Head of caudate nucleus (tissue), 42 donors: ENCODE results near the gene DLD.

Experiments used
- DNase-seq, 42 donors: peaks; one replicate each; pipeline versions ENCODE4 v3.0.0 to v3.0.0-alpha.2; 2020 to 2021; ENCODE audit warnings: mixed read lengths in 7 of 42
- intact Hi-C: fragments of 100-400 bp; cut with DNase I; formaldehyde crosslinking; loops from one replicate; pipeline ENCODE4 v1.15.0; 2022

DLD gene

DNA sequence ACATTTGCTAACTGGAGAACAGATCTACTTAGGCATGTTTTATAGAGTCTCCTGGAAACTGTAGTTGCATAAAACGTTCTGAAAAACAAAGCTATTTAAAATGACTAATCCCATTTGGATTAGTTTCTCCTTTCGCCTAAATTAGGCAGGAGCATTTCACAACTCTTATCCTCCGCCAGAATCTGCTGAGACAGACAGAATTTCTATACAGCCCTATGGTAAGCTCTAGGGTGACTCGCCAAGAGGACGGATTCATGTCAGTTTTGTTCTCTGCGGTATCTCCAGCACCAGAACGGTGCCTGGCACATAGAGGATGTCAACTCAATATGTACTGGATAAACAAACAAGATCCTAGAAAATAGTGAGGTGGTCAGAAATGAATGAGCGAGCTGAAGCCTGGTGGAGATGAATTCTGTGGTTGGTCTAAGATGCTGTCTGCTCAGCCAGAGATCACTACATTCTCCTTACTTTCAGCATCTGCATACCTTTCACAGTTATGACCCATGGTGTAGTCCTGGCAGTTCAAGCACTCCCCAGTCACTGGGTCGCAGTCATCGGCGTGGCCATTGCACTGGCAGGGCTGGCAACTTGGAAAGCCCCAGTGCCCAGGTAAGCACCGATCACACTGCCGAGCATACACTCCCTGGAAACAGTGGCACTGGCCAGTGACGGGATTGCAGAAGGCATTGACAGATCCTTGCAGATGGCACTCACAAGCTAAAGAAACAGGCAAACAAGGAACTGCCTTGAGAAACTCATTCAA is 68.0 kb downstream of the DLD start:
- DNase-seq: peak in 2 of 42 donors; percentile 52 to 64

DNA sequence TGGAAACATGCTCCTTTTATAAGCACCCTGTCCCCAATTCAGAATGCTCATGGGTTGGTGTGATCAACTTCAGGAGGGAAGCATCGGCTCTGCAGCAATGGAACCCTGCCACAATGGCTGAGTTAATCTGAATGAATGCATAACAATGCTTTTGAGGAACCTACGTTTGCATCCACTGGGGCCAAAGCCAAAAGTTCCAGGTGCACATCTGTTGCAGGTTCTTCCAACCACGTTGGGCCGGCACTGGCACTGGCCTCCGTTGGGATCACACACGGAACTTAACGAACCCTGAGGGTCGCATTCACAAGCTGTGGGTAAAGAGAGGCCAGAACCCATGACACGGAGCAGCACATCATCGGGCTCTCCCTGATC is 68.5 kb downstream of the DLD start:
- intact Hi-C loops: no loop called here

More for the DNA sequence above, 68.0 kb downstream of the DLD start:
- intact Hi-C loops: no loop called here

DNA sequence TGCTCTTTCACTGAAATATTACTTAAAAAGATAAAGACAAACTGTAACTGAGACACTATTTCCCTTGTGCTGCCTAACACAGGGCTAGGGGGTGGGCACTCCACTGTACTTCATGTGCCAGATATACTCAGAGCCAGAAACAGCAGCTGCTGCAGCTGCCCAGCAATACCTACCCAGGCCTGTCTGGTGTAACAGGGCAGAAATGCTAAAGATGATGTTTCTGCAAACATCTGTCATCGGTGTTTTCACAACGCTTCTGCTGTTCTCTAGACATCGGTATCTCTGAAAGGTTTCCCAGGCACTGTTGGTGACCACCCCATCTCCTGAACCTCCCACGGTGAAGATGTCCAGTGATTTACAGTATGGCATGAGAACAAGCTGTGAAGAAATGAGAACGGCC is 69.3 kb downstream of the DLD start:
- no peak for DNase-seq
- intact Hi-C loops: no loop called here

More for the DNA sequence above, 68.5 kb downstream of the DLD start:
- no peak for DNase-seq

- intact Hi-C loops: no loop called here
- DNase-seq: no peak
Observed at GRCh38 chr7:107961405-107961804, 70.4 kb downstream of the DLD start.

DNA sequence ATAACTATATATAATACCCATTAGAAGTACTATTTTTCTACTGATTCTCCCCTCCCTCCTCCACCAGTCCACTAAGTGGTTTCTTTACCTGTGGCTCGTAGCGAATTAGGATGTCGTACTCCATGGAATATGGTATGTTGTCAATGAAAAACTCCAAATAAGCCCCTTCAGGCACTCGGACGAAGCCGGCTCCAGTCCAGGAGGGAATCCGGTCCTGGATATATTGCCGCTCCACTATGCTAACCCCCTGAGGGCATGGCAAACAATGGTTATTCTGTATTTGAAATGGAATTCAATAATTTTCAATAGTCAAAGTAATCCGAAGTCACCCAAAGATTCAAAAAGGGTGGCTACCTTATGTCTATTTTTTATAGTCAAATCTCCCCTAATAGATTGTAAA is 71.8 kb downstream of the DLD start:
- intact Hi-C loops: no loop called here

DNA sequence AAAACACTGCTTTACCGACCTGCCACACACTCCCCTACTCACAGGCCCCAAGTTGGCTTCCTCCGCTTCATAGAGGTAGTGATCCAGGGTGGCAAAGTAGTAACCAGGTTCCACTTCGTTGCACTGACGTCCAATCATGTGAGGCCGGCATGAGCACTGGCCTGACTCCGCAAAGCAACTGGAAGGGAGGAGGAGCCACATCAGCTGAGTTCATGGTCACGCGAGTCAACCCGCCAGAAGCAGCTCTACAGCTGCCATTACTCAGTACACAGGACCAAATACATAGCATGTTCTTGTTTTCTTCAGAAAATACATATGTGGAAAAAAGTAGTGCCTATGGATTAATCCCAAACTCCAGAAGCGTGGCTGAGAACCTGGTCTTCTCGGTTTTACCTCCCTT is 73.5 kb downstream of the DLD start:
- DNase-seq: no peak
- intact Hi-C loops: no loop called here

More for the DNA sequence above, 71.8 kb downstream of the DLD start:
- DNase-seq: no peak

- peak in 1 of 42 donors; percentile 20 for DNase-seq
Observed at GRCh38 chr7:107966711-107967110, 75.7 kb downstream of the DLD start.

DNA sequence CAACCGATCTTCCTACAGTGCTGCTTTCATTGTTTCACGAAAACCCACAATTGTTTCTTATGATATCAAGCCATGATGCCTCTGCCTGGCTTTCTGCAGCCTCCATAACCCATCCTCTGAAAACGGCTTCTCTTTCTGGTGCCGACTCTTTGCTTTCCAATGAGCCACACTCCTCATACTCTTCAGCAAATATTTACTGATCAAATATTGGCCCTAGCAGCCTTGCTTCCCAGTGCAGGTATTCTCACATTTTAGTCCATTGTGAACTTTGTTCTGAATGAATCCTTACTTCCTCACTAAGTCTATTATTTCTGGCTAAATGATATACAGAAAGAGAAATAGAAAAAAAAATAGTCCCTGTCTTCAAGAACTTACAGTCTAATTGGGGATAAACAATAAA is 76.4 kb downstream of the DLD start:
- intact Hi-C loops: no loop called here
- no peak for DNase-seq

More at GRCh38 chr7:107966711-107967110, 75.7 kb downstream of the DLD start:
- intact Hi-C loops: no loop called here

DNA sequence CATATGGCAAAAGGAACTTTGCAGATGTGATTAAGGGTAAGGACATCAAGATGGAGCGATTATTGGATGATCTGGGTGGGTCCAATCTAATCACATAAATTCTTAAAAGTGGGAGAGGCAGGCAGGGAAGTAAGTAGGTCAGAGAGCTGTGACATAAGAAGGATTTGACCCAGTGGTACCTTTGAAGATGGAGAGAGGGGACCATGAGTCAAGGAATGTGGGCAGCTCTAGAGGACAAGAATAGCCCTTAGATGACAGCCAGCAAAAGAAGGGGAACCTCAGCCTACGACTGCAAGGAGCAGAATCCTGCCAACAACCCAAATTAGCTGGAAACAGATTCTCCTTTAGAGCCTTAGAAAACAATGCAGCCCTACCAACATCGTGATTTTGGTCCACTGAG is 77.5 kb downstream of the DLD start:
- intact Hi-C loops: no loop called here

GRCh38 chr7:107969856-107970255 is 78.9 kb downstream of the DLD start:
- no peak for DNase-seq
- intact Hi-C loops: no loop called here

More for the DNA sequence above, 77.5 kb downstream of the DLD start:
- no peak for DNase-seq
